Posterior vena cava (tissue), 2 donors: Measurements from ENCODE around the gene DHDDS. TPM values are rescaled to one million over a fixed set of nuclear protein-coding genes. Genes with fewer than 3 reads are reported as not detected.

ENCODE experiments used
- DNase-seq: peaks from one replicate; pipeline ENCODE4 v3.0.0-alpha.2; 2020; ENCODE audit warnings: low spot score
- intact Hi-C, 2 donors: fragments of 100-400 bp; cut with DNase I; formaldehyde crosslinking; loops; one replicate each; pipeline versions ENCODE4 v1.14.1 to v1.14.2; 2022 to 2023
- total RNA-seq, 2 donors: library from RNA; stranded (reverse); fragmentation: NEBNext Ultra II Directional; extraction: Animal tissue kit (Norgen Biotek cat#: 25700); gene quantifications; one replicate each; pipeline ENCODE4 v1.2.1, GENCODE V29; 2021
- donor health status: DM: yes; HTN: yes; CAD: no.
- donor health status: DM: yes; HTN: yes; CAD: no.

The DHDDS gene
- total RNA-seq, 2 donors from 2014 or later = 43.3 to 45.2 TPM

- intact Hi-C loops = no loop called here
- DNase-seq = no peak
Observed at GRCh38 chr1:26516987-26517765, 85.1 kb downstream of the DHDDS start.

DNA sequence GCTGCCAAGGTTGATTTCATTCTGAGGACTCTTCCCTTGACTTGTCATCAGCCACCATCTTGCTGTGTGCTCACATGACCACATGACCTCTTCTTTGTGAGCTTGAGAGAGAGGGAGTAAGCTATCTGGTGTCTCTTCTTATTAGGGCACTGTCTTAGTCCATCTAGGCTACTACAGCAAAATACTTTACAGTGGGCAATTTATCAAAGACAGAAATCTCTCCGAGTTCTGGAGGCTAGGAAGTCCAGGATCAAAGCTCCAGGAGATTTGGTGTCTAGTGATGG is 85.6 kb downstream of the DHDDS start:
- intact Hi-C loops = no loop called here

DNA sequence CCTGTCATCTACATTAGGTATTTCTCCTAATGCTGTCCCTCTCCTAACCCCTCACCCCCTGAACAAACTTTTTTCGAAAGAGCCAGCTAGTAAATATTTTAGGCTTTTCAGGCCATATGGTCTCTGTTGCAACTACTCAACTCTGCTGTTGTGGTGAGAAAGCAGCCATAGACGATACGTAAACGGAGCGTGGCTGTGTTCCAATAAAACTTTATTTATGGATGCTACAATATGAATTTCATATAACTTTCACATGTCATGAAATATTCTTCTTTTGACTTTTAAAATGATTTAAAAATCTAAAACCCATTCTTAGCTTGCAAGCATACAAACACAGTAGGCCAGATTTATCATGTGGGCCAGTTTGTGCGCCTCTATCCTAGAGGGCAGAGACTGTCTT is 86.2 kb downstream of the DHDDS start:
- no peak for DNase-seq
- intact Hi-C loops = no loop called here

More for the DNA sequence above, 85.6 kb downstream of the DHDDS start:
- no peak for DNase-seq

GRCh38 chr1:26520339-26520738 is 88.2 kb downstream of the DHDDS start:
- DNase-seq = no peak
- intact Hi-C loops = no loop called here

Other genes starting within 250 kb of the DHDDS start
- not detected for gene CATSPER4, start 241.7 kb upstream of the DHDDS start, total RNA-seq
- gene CEP85, start 198.1 kb upstream of the DHDDS start, total RNA-seq = 1 to 10 TPM; 2.8 to 3.7 TPM
- gene SH3BGRL3, start 152.2 kb upstream of the DHDDS start, total RNA-seq = 100 to 1,000 TPM; 163 to 190 TPM
- 10 to 100 TPM; 12.2 to 17.1 TPM for gene UBXN11, start 125.7 kb upstream of the DHDDS start, total RNA-seq
- 10 to 100 TPM in 1 of 2 donors, 1 to 10 TPM in 1; 7.0 to 16.1 TPM for gene CD52, start 114.4 kb upstream of the DHDDS start, total RNA-seq
- under 1 TPM in 1 of 2 donors, not detected in 1; 0.52 TPM for gene CRYBG2, start 78.2 kb upstream of the DHDDS start, total RNA-seq
- gene ZNF683, start 59.6 kb upstream of the DHDDS start, total RNA-seq = not detected
- gene LIN28A, start 21.5 kb upstream of the DHDDS start, total RNA-seq = not detected
- gene HMGN2, start 40.1 kb downstream of the DHDDS start, total RNA-seq = 100 to 1,000 TPM; 129 to 265 TPM
- gene RPS6KA1, start 97.4 kb downstream of the DHDDS start, total RNA-seq = 10 to 100 TPM; 10.2 to 13.9 TPM